ENCODE data around the gene PTH2R. TPM values are rescaled to one million over a fixed set of nuclear protein-coding genes. Genes with fewer than 3 reads are reported as not detected.
A peak's percentile ranks its signal among the peaks of the same experiment; 100 is the strongest.

The PTH2R gene
- total and polyA plus RNA-seq, 9 of the 15 experiments (the other 6 are each of a cell fraction or from before 2014, with no cell fraction given): 2.7 to 8.8 (median 4.2) TPM

DNA sequence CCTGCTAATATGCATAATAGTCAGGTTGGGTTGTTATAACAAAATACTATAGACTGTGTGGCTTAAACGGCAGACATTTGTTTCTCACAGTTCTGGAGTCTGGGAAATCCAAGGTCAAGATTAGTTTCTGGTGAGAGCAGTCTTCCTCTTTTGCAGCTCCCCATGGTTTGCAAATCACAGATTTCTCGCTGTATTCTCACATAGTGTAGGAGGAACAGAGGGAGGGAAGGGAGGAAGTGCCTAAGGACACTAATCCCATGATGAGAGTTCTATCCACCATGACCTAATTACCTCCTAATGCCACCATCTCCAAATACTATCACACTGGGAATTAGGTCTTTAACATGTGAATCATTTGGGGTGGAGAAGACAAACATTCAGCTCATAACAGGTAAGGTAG lies 20.1 kb upstream of the PTH2R start:
- ChIA-PET CTCF (ENCODE audit: low intra/inter-chr PET ratio) (no interaction called here), POLR2A (no interaction called here)
- FAIRE-seq (no peak), DNase-seq (ENCODE audit: extremely low read depth in 1 of 4, low spot score in 3 of 4) (no peak), ATAC-seq (no peak)
- Histone ChIP-seq H3K4me3 (no peak overlapping the region), H3K9me1 (ENCODE audit: control insufficient read depth, insufficient read depth, low read length) (no peaks in the 10 kb centered on the region), H3K4me1 (replicated peaks in 1 of 2; ENCODE audit: control insufficient read depth in 2 of 2, insufficient read depth in 2 of 2, low read length in 2 of 2) (no peaks in the 10 kb centered on the region), H3K4me2 (ENCODE audit: insufficient read depth, low read length) (no peak overlapping the region), H3K79me2 (ENCODE audit: control insufficient read depth, insufficient read depth, low read length) (no peaks in the 10 kb centered on the region), H3K27ac (ENCODE audit: extremely low read depth, low read depth, low read length) (no peak overlapping the region), H3K27me3 (ENCODE audit: control insufficient read depth in 2 of 2, insufficient read depth in 2 of 2, low read length in 2 of 2) (0 out of 5 replicates have a peak, but pooled peaks cover 0 to 4% of the 10 kb centered on the region in 2 experiments), H4K20me1 (replicated peaks; ENCODE audit: control insufficient read depth, insufficient read depth, low read length) (no peaks in the 10 kb centered on the region), H2AFZ (ENCODE audit: low read depth, low read length) (no peak overlapping the region), H3K9ac (ENCODE audit: insufficient read depth in 1 of 2, low read depth in 2 of 2, low read length in 2 of 2) (no peak overlapping the region), H3K9me3 (replicated peaks; ENCODE audit: control insufficient read depth, insufficient read depth, low read depth, low read length) (no peaks in the 10 kb centered on the region), H3K36me3 (ENCODE audit: control insufficient read depth, insufficient read depth, low read length) (no peaks in the 10 kb centered on the region)
- in situ Hi-C loops (cut with MboI) (loop anchor here (25.0 kb wide), 1 partner anchor 1801 kb away; no protein-coding TSS in a partner anchor), intact Hi-C loops (cut with micrococcal nuclease) (no loop called here)
- 0% methylated on average over 2 of the region's 2 CpGs for WGBS (ENCODE audit: insufficient coverage, low coverage, missing lambda C conversion rate)
- TF ChIP-seq CBFA2T3 (IDR thresholded peaks at IDR 0.05): no peak
- no TSS peak for BruUV-seq (replicated peaks)

DNA sequence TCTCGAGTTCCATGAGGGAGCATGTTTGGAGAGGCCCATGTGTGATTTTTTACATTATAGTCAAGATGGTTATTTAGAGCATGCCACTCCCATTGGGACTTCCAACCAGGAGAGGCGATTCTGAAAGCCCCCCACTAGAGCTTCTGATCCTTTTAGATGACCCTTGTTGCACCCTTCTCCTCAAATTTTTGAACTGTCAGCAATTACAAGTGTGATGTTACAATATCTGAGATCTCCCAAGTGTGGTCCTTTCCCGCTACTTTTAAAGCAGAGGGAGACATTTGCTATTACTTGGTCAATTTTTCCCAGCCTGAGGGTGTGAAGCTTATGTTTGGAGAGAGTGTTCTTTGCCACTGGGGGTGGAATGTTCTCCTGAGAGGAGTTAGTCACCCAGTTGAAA lies 16.7 kb upstream of the PTH2R start:
- no peak overlapping the region for H3K9ac ChIP-seq (ENCODE audit: insufficient read depth in 1 of 2, low read depth in 2 of 2, low read length in 2 of 2)
- no peaks in the 10 kb centered on the region for H3K27me3 ChIP-seq (ENCODE audit: control insufficient read depth in 2 of 2, insufficient read depth in 2 of 2, low read length in 2 of 2)
- in situ Hi-C loops (cut with MboI): loop anchor here (25.0 kb wide), 1 partner anchor 1797 kb away; no protein-coding TSS in a partner anchor
- no peaks in the 10 kb centered on the region for H3K36me3 ChIP-seq (ENCODE audit: control insufficient read depth, insufficient read depth, low read length)
- H3K9me1 ChIP-seq (ENCODE audit: control insufficient read depth, insufficient read depth, low read length): no peaks in the 10 kb centered on the region
- intact Hi-C loops (cut with micrococcal nuclease): no loop called here
- no peaks in the 10 kb centered on the region for H4K20me1 ChIP-seq (replicated peaks; ENCODE audit: control insufficient read depth, insufficient read depth, low read length)
- no peak overlapping the region for H2AFZ ChIP-seq (ENCODE audit: low read depth, low read length)
- H3K4me3 ChIP-seq: no peak overlapping the region
- no peaks in the 10 kb centered on the region for H3K79me2 ChIP-seq (ENCODE audit: control insufficient read depth, insufficient read depth, low read length)
- H3K4me2 ChIP-seq (ENCODE audit: insufficient read depth, low read length): no peak overlapping the region
- DNase-seq (ENCODE audit: extremely low read depth in 1 of 4, low spot score in 3 of 4) (no peak), FAIRE-seq (no peak), ATAC-seq (no peak)
- H3K4me1 ChIP-seq (replicated peaks in 1 of 2; ENCODE audit: control insufficient read depth in 2 of 2, insufficient read depth in 2 of 2, low read length in 2 of 2): no peaks in the 10 kb centered on the region
- WGBS (ENCODE audit: insufficient coverage, low coverage, missing lambda C conversion rate): 0% methylated on average over 1 of the region's 3 CpGs
- no peak overlapping the region for H3K27ac ChIP-seq (ENCODE audit: extremely low read depth, low read depth, low read length)
- H3K9me3 ChIP-seq (replicated peaks; ENCODE audit: control insufficient read depth, insufficient read depth, low read depth, low read length): no peaks in the 10 kb centered on the region
- no TSS peak for BruUV-seq (replicated peaks)
- no peak for TF ChIP-seq MYBL2 (IDR thresholded peaks at IDR 0.05; ENCODE audit: low read depth)
- TF ChIP-seq MYBL2 (CRISPR knock-in tag; IDR thresholded peaks at IDR 0.05; ENCODE audit: borderline replicate concordance): no peak
- no peak for TF ChIP-seq NKRF (IDR thresholded peaks at IDR 0.05; ENCODE audit: borderline replicate concordance)
- TF ChIP-seq ZNF316 (IDR thresholded peaks at IDR 0.05): peak; percentile 57
- TF ChIP-seq ZNF175 (CRISPR knock-in tag; IDR thresholded peaks at IDR 0.05; ENCODE audit: low read depth): no peak
- TF ChIP-seq MAFF (IDR thresholded peaks at IDR 0.05; ENCODE audit: low read length): peak; percentile 44; the same call in 1 of the 2 replicates
- TF ChIP-seq C11orf30 (IDR thresholded peaks at IDR 0.05; ENCODE audit: low read depth): peak; percentile 16; the same call in 1 of the 2 replicates
- TF ChIP-seq CBFA2T3 (IDR thresholded peaks at IDR 0.05): no peak
- TF ChIP-seq TCFL5 (CRISPR knock-in tag; conservative IDR thresholded peaks at IDR 0.05): no peak
- POLR2A ChIA-PET: no interaction called here
- CTCF ChIA-PET (ENCODE audit: low intra/inter-chr PET ratio): no interaction called here
